Right forelimb (tissue), 1 donor: ENCODE measurements around the gene ZFP3.
"Not testable (repeated sequence)": the region's sequence is repeated elsewhere in the genome, so short reads cannot be mapped to it uniquely, and the experiment has no call there.

Experiments used
- DNase-seq: peaks from one replicate; pipeline ENCODE4 v3.0.0-alpha.2; 2018

ZFP3 gene

GRCh38 chr17:5139458-5139732 lies 61.1 kb downstream of the ZFP3 start:
- DNase-seq = no peak

DNA sequence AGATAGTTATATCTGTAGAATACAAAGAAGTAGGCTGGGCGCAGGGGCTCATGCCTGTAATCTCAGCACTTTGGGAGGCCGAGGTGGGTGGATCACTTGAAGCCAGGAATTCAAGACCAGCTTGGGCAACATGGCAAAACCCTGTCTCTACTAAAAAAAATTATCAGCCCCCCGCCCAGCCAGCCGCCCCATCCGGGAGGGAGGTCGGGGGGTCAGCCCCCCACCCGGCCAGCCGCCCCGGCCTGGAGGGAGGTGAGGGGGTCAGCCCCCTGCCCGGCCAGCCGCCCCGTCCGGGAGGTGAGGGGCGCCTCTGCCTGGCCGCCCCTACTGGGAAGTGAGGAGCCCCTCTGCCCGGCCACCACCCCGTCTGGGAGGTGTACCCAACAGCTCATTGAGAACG lies 64.6 kb downstream of the ZFP3 start:
- not testable (repeated sequence) for DNase-seq
